ENCODE results near the gene BMP10.

- no peak for TF ChIP-seq CTCF (conservative IDR thresholded peaks at IDR 0.05 in 1 of 2, IDR thresholded peaks at IDR 0.05 in 1 of 2; ENCODE audit: extremely low read depth in 1 of 2, insufficient read depth in 1 of 2, low read depth in 1 of 2, low read length in 2 of 2)
- no peak for TF ChIP-seq EZH2 (IDR thresholded peaks at IDR 0.05; ENCODE audit: borderline replicate concordance, low read length)
Observed at GRCh38 chr2:68885811-68886075, 14.5 kb upstream of the BMP10 start.

All from mammary epithelial cell (primary cell).